ENCODE results near the gene UBE3D. TPM values are rescaled to one million over a fixed set of nuclear protein-coding genes. Genes with fewer than 3 reads are reported as not detected.

Gene UBE3D
- total and polyA plus RNA-seq, 2 of the 8 experiments (the other 6 are each of a cell fraction or from before 2014, with no cell fraction given) = 5.7 to 16.3 TPM

GRCh38 chr6:82971877-82972460 is 93.7 kb downstream of the UBE3D start:
- no peak for DNase-seq (ENCODE audit: low read depth in 1 of 2, low spot score in 2 of 2)
- Histone ChIP-seq H3K27me3 (replicated peaks in 1 of 4; ENCODE audit: control insufficient read depth in 3 of 4, extremely low read depth in 1 of 4, insufficient read depth in 3 of 4, low read length in 3 of 4) (no peaks in the 10 kb centered on the region), H3K4me1 (replicated peaks in 1 of 4; ENCODE audit: control insufficient read depth in 3 of 4, insufficient read depth in 4 of 4, low read length in 3 of 4) (no peaks in the 10 kb centered on the region), H3K56ac (replicated peaks; ENCODE audit: insufficient read length, low read depth, low read length) (no peak overlapping the region), H3K4ac (replicated peaks; ENCODE audit: insufficient read length, low read depth, low read length) (no peak overlapping the region), H3K79me1 (ENCODE audit: low read depth, low read length) (no peaks in the 10 kb centered on the region), H4K91ac (replicated peaks; ENCODE audit: insufficient read length, low read length) (no peak overlapping the region), H4K5ac (ENCODE audit: insufficient read length, low read depth, low read length) (no peak overlapping the region), H3K79me2 (ENCODE audit: control insufficient read depth in 1 of 2, insufficient read depth in 2 of 2, low read length in 2 of 2) (no peaks in the 10 kb centered on the region), H3K18ac (ENCODE audit: extremely low read depth, low read length) (no peak overlapping the region), H4K20me1 (replicated peaks in 1 of 2; ENCODE audit: control insufficient read depth in 1 of 2, insufficient read depth in 2 of 2, low read length in 2 of 2) (peaks cover 0 to 2% of the 10 kb centered on the region in 2 experiments), H2BK12ac (ENCODE audit: low read depth, low read length) (no peak overlapping the region), H2BK20ac (ENCODE audit: low read length) (no peak overlapping the region), H2BK15ac (ENCODE audit: low read length) (no peak overlapping the region), H4K8ac (ENCODE audit: extremely low read depth, insufficient read depth, low read length) (no peak overlapping the region), H3K23ac (ENCODE audit: insufficient read length) (no peak overlapping the region), H3K4me2 (ENCODE audit: insufficient read depth in 1 of 2, low read depth in 2 of 2, low read length in 2 of 2) (no peak overlapping the region), H2AK5ac (ENCODE audit: low read depth, low read length) (no peak overlapping the region), H3K9ac (replicated peaks in 1 of 4; ENCODE audit: extremely low read depth in 1 of 4, low read depth in 3 of 4, low read length in 3 of 4) (no peak overlapping the region), H2AFZ (ENCODE audit: low read length) (no peak overlapping the region), H3K27ac (ENCODE audit: low read depth, low read length) (no peak overlapping the region), H2BK120ac (replicated peaks; ENCODE audit: low read depth, low read length) (no peak overlapping the region), H2BK5ac (ENCODE audit: low read depth, low read length) (no peak overlapping the region), H3K36me3 (ENCODE audit: control insufficient read depth in 2 of 4, insufficient read depth in 4 of 4, low read length in 3 of 4) (no peaks in the 10 kb centered on the region), H3K4me3 (ENCODE audit: extremely low read depth in 1 of 4, insufficient read depth in 2 of 4, low read depth in 3 of 4, low read length in 4 of 4) (no peak overlapping the region), H3K14ac (ENCODE audit: insufficient read length) (no peak overlapping the region), H3K9me3 (ENCODE audit: insufficient read depth in 2 of 2, low read depth in 1 of 2, low read length in 1 of 2) (no peaks in the 10 kb centered on the region), H3K23me2 (ENCODE audit: low read depth, low read length) (no peaks in the 10 kb centered on the region)
- FAIRE-seq = no peak
- ChIA-PET CTCF (ENCODE audit: partially characterized antibody) (no interaction called here), POLR2A (ENCODE audit: partially characterized antibody) (no interaction called here)
- 100% methylated on average over 3 of the region's 3 CpGs; no CpG with 5 or more reads in 1 of the 2 experiments for WGBS, 2 experiments (ENCODE audit: extremely low coverage in 1 of 2, insufficient coverage in 1 of 2, insufficient read length in 1 of 2, insufficient replicate concordance in 2 of 2, low coverage in 1 of 2, low lambda C conversion rate in 2 of 2, missing lambda C conversion rate in 1 of 2)
- TF ChIP-seq YY1 (IDR thresholded peaks at IDR 0.05; ENCODE audit: low read depth, low read length) = no peak
- TF ChIP-seq MAX (IDR thresholded peaks at IDR 0.05) = no peak
- no peak for TF ChIP-seq CTBP2 (IDR thresholded peaks at IDR 0.05; ENCODE audit: borderline replicate concordance, insufficient read depth, insufficient read length, low read length)
- TF ChIP-seq GABPA (IDR thresholded peaks at IDR 0.05; ENCODE audit: borderline replicate concordance, insufficient read depth, low read length) = no peak
- TF ChIP-seq BCL11A (IDR thresholded peaks at IDR 0.05; ENCODE audit: low read depth in 2 of 2, low read length in 2 of 2) = no peak
- TF ChIP-seq JUND (IDR thresholded peaks at IDR 0.05; ENCODE audit: low read length) = no peak
- no peak for TF ChIP-seq RNF2 (IDR thresholded peaks at IDR 0.05; ENCODE audit: borderline replicate concordance, low read depth, low read length, missing control alignments, poor library complexity, severe bottlenecking)
- TF ChIP-seq KDM5A (IDR thresholded peaks at IDR 0.05; ENCODE audit: low read length) = no peak
- TF ChIP-seq GTF2F1 (IDR thresholded peaks at IDR 0.05; ENCODE audit: borderline replicate concordance, low read depth, low read length) = no peak
- no peak for TF ChIP-seq CTCF (IDR thresholded peaks at IDR 0.05; ENCODE audit: control extremely low read depth in 1 of 3, insufficient read depth in 1 of 3, low read depth in 1 of 3, low read length in 3 of 3)
- no peak for TF ChIP-seq CEBPB (IDR thresholded peaks at IDR 0.05; ENCODE audit: low read depth, low read length)

Data from H1 (cell line).